ENCODE results near the gene EEF1AKMT3. TPM values are rescaled to one million over a fixed set of nuclear protein-coding genes. Genes with fewer than 3 reads are reported as not detected.

Gene EEF1AKMT3
- total and polyA plus RNA-seq, 9 of the 15 experiments (the other 6 are each of a cell fraction or from before 2014, with no cell fraction given) = 4.1 to 17.2 (median 7.9) TPM

DNA sequence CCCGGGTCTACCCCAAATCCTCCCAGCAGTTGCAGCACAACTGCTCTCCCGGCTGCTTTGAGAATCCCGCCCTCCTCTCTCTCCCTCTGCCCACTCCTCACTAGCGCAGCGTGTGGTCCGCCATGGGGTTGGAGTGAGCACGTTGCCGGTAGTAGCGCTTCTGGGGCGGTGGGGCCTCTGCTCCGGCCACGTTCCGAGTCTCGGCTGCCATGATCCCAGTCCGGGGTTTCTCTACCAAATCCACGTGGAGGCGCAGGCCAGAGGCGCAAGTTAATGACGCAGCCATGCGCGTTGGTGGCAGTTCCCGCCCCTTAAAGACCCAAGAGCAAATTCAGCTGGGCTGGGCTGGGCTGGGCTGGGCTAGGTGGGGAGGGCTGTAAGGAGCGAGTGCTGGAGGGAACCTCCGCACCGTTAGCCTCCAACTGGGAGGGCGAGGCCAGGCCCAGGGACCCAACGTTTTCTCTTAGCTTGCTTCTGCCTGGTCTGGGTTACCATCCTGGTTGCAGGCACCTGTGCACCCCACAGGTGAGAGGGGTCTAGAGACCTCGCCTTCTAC, 463 bp upstream of the EEF1AKMT3 start, which contains the start of gene METTL1 (continued):
- no peak for TF ChIP-seq MTF1 (CRISPR knock-in tag; IDR thresholded peaks at IDR 0.05; ENCODE audit: borderline replicate concordance)
- TF ChIP-seq DPF2 (IDR thresholded peaks at IDR 0.05) = peak; percentile 47; the same call in 1 of the 2 replicates
- TF ChIP-seq ZNF140 (CRISPR knock-in tag; IDR thresholded peaks at IDR 0.05) = no peak
- peak; percentile 33; the same call in 1 of the 2 replicates for TF ChIP-seq NCOA1 (IDR thresholded peaks at IDR 0.05; ENCODE audit: low read depth)
- TF ChIP-seq, protein P1, sequence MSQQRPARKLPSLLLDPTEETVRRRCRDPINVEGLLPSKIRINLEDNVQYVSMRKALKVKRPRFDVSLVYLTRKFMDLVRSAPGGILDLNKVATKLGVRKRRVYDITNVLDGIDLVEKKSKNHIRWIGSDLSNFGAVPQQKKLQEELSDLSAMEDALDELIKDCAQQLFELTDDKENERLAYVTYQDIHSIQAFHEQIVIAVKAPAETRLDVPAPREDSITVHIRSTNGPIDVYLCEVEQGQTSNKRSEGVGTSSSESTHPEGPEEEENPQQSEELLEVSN (IDR thresholded peaks at IDR 0.05; ENCODE audit: borderline replicate concordance in 1 of 2, extremely low read depth in 1 of 2, insufficient read depth in 1 of 2, insufficient read length in 1 of 2, low read depth in 1 of 2, low read length in 1 of 2, poor library complexity in 1 of 2, severe bottlenecking in 1 of 2) = peak in 1 of 2 experiments; percentile 53
- peak; percentile 80 for TF ChIP-seq CTBP1 (IDR thresholded peaks at IDR 0.05; ENCODE audit: borderline replicate concordance)
- peak; percentile 96 for TF ChIP-seq SIN3B (IDR thresholded peaks at IDR 0.05; ENCODE audit: low read depth)
- peak; percentile 84 for TF ChIP-seq HCFC1 (IDR thresholded peaks at IDR 0.05; ENCODE audit: low read depth, low read length)
- TF ChIP-seq RBM34 (IDR thresholded peaks at IDR 0.05; ENCODE audit: borderline replicate concordance, insufficient read depth, low read length) = no peak
- TF ChIP-seq XRCC5 (IDR thresholded peaks at IDR 0.05; ENCODE audit: low read depth, low read length) = peak; percentile 36; the same call in 1 of the 2 replicates
- peak; percentile 58 for TF ChIP-seq DACH1 (IDR thresholded peaks at IDR 0.05; ENCODE audit: partially characterized antibody)
- TF ChIP-seq ZNF197 (CRISPR knock-in tag; IDR thresholded peaks at IDR 0.05; ENCODE audit: low read depth) = no peak
- TF ChIP-seq MXI1 (IDR thresholded peaks at IDR 0.05; ENCODE audit: low read depth, low read length) = peak; percentile 97
- peak; percentile 85 to 88 for TF ChIP-seq NRF1 (conservative IDR thresholded peaks at IDR 0.05 in 1 of 2, IDR thresholded peaks at IDR 0.05 in 1 of 2)
- peak; percentile 59 for TF ChIP-seq ARID1B (IDR thresholded peaks at IDR 0.05)
- TF ChIP-seq ZKSCAN1 (IDR thresholded peaks at IDR 0.05; ENCODE audit: low read depth, low read length) = peak; percentile 32; the same call in 1 of the 2 replicates
- TF ChIP-seq MCM3 (IDR thresholded peaks at IDR 0.05) = no peak
- TF ChIP-seq, protein P2, sequence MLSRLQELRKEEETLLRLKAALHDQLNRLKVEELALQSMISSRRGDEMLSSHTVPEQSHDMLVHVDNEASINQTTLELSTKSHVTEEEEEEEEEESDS (CRISPR knock-in tag; IDR thresholded peaks at IDR 0.05) = no peak
- TF ChIP-seq GATA2 (CRISPR knock-in tag; IDR thresholded peaks at IDR 0.05) = no peak
- peak in 1 of 2 experiments; percentile 49; a peak in 1 of 4 replicates for TF ChIP-seq TBL1XR1 (IDR thresholded peaks at IDR 0.05; ENCODE audit: low read length in 2 of 2)
- TF ChIP-seq HDAC1 (IDR thresholded peaks at IDR 0.05) = peak; percentile 98 to 100; a peak in 3 of 4 replicates
- TF ChIP-seq CBX3 (IDR thresholded peaks at IDR 0.05; ENCODE audit: borderline replicate concordance in 1 of 2, low read length in 2 of 2) = peak in 1 of 2 experiments; percentile 40; a peak in 1 of 3 replicates
- TF ChIP-seq FOSL1 (tag; conservative IDR thresholded peaks at IDR 0.05) = peak; percentile 44; the same call in 1 of the 2 replicates
- TF ChIP-seq CSDE1 (IDR thresholded peaks at IDR 0.05) = peak in 1 of 2 experiments; percentile 77; a peak in 2 of 4 replicates
- TF ChIP-seq L3MBTL2 (IDR thresholded peaks at IDR 0.05) = peak; percentile 76

Measured in K562 (cell line).